DMS53 (cell line): ENCODE data around the gene SCRN1.

Experiments
- DNase-seq: peaks from one replicate; lab custom pipeline; 2025; lab: John Stamatoyannopoulos, UW

Gene SCRN1

DNA sequence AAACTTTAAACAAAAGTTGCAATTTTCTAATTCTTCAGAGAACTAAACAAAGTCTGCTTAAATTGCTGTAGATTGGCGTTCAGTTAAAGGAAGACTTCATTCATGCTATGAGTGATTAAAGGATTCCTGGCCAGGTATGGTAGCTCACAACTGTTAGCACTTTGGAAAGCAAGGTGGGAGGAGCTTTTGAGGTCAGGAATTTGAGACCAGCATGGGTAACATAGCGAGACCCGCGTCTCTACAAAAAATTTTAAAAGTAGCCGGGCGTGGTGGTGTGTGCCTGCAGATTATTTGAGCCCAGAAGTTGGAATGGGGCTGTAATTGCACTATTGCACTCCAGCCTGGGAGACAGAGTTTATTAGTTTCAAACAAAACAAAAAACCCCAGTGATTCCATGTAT lies 13.5 kb upstream of the SCRN1 start:
- DNase-seq = no peak

DNA sequence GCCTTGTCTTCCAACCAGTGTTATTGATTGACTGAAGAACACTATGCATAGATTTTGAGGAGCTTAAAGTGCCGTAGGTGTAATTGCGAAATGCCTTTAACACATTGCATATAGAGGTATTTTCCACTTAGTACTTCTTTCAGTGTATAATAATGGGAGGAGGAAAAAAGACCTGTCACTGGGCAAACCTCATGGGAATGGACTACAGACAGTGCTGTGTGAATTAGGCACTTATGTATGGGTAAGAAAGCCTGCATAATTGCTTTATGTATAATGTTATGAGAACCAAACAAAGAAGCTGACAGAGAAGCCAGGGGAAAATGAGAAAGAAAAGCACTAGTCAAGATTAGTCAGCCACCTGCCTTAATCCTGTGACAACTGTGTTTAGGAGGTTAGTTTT lies 12.4 kb upstream of the SCRN1 start:
- no peak for DNase-seq

DNA sequence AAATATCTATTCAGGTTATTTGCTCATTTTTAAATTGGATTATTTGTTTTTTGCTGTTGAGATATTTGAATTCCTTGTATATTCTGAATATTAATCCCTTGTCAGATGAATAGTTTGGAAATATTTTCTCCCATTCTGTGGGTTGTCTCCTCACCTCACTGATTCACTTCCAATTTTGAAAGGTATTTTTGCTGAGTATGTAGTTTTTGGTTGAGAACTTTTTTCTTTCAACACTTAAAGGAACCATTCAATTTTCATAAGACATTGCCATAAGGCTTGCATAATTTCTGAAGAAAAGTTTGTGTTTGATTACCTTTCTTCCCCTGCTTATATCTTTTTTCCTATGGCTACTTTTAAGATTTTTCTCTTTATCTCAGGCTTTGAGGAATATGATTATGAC lies 8.9 kb upstream of the SCRN1 start:
- DNase-seq = no peak

DNA sequence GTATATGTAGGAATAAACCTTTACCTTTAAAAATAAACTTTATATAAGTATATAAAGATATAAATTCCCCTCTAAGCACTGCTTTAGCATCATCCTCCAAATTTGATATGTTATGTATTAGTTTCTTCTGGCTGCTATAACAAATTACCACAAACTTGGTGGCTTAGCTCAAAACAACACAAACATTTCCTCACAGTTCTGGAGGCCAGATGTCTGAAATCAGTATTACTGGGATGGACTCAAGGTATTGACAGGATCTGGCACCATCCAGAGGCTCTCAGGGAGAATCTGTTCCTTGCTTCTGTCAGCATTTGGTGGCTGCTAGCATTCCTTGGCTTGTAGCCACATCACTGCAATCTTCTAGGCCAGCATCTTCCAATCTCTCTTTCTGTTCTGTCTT lies 6.7 kb upstream of the SCRN1 start:
- DNase-seq = no peak

DNA sequence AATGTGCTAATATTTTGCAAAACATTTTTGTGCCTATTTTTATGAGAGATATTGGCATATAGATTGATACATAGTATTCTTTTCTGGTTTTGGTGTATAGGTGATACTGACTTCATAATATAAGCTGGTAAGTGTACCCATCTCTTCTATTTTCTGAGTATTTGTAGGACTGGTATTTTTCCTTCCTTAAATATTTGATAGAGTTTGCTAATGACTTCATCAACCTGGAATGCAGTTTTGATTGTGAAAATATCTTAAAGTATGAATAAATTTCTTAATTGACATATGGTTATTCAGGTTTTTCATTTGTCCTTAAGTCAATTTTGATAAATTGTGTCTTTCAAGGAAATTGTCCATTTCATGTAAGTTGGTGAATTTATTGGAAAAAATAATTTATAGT lies 6.1 kb upstream of the SCRN1 start:
- DNase-seq = no peak

DNA sequence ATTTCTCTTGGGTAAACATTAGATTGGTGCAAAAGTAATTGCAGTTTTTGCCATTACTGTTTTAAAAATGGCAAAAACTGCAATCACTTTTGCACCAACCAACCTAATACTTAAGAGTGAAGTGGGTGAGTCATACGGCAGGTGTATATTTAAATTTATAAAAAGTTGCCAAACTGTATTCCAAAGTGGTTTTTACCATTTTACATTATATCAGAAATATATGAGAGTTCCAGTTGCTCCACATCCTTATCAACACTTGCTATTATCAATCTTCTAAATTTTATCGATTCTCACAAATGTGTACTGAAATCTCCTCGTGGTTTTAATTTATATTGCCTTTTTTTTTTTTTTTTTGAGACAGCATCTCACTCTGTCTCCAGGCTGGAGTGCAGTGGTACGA lies 3.5 kb upstream of the SCRN1 start:
- DNase-seq = peak; percentile 87

DNA sequence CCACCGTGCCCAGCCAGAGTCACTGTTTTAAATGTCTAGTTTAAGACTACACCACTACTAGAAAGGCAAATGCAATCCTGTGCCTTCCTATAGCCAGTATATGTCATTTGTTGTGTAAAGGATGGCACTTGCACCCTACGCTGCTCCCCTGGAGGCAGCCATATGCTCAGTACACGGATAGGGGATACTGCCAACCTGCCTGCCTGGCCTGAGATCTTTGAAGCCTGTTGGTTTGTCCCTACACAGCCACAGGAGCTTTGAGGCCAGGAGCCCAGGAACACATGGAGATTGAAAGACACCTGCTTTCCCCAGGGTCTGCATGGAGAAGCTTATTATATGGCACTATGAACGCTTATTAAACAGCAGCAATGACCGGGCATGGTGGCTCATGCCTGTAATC lies 2.3 kb upstream of the SCRN1 start:
- DNase-seq = no peak

DNA sequence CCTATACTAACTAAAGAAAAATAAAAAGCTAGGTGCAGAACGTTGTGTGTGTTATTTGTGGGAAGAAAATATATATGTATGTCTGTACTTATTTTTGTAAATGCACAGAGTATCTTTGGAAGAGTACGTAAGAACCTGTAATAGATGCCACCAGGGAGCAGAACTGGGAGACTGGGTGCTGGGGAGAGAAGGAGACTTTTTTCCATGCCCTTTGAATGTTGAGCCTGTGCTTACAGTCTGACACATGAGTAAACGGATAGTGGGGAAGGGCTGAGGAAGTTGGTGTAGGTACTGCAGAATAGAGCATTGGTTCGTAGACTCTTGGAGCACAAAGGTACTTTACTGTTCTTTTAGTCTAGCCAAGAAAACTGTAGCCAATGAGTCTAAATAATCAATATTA lies 1.3 kb upstream of the SCRN1 start:
- DNase-seq = peak; percentile 36

DNA sequence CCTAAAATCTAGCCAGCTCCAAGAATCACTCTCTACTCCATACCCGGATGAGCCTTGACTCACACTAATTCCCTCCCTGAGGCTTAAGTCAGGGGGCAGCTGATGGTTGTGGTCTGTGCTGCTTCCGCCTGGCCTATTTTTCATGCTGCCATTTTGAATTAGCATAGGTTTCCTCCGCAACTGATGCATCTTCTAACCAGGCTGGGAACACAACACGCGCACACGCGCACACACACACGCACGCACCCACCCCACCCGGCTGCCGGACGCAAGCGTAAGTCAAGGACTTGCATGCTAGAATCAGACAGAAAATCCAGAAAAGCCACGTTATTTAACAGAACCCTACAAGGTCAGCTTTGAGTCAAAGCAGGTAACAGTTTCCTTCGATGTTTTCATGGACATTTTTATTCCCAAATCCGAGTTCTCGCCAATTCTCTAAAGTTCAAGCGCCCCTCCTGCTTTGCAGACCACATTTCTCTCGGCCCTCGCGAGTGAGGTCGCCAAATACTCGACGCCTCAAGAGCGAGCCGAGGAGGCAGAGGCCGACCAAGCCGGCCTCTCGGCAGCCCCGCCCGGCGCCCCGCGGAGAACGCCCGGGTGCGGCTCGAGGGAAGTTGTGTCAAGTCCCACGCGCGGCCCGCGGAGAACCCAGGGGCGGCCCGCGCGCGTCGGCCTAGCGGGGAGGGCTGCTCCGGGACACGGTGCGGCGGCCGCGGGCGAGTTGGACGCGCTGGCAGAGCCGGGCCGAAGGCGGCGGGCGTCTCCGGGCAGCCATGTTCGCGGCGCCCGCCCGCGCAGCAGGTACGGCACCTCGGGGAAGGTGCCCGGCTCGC lies 961 bp downstream of the SCRN1 start:
- peak; percentile 87 for DNase-seq

DNA sequence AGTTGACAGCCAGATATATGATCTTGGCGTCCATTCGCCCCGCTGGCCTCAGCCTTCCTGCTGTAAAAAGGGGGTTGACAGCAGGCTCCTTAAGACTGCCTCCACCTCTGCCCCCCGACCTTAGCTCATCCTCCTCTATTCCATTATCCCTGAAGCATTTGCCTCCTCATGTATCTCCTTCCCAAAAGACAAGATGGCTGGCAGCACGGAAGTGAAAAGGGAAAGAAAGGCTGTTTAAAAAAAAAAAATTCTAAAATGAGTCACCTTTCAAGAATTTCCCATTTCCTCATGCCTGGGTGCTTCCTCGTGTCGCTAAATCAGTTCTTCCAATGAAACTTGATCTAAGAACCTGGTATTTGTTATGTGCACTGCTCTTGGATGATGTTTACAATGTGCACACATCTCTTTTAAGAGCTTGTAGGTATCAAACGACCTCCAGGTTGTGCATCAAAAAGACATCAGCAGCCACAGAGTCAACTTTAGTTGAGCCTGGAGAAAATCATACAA lies 1.7 kb downstream of the SCRN1 start:
- DNase-seq = peak; percentile 93

DNA sequence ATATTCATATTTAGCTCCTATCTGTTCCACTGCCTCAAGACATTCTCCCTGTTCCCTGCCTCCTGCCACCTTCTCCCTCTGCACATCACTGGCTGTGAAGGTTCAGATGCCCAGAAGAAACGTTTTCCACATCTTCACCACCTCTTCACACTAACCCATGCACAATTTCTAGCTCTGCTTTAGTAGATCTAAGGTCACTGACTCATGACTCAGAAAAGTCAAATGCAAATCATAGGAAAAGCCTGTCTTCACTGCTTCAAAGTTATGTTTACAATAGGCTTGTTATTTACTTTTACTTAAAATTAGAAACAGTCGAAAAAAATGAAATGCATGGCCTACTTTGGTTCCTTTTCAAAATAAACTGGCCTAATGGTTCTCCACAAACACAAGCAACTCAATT lies 2.5 kb downstream of the SCRN1 start:
- peak; percentile 45 for DNase-seq

DNA sequence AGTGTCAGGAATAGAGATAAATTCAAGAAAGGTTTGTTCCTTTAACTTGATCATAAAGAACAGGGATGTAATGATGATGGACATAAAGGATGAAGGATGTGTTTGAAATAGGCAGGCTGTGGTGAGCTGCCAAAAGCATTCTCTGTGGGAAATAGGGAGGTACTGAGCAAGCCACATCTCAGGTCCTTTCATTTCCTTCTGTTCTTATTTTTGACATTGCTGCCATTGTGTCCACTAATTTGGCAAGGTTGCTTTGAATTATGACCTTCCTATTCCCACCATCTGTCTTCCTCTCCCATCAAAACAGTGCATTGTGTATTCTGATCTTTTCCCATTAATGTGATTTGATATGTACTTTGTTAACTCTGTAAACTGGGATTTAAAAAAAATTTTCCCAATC lies 9.4 kb downstream of the SCRN1 start:
- no peak for DNase-seq

DNA sequence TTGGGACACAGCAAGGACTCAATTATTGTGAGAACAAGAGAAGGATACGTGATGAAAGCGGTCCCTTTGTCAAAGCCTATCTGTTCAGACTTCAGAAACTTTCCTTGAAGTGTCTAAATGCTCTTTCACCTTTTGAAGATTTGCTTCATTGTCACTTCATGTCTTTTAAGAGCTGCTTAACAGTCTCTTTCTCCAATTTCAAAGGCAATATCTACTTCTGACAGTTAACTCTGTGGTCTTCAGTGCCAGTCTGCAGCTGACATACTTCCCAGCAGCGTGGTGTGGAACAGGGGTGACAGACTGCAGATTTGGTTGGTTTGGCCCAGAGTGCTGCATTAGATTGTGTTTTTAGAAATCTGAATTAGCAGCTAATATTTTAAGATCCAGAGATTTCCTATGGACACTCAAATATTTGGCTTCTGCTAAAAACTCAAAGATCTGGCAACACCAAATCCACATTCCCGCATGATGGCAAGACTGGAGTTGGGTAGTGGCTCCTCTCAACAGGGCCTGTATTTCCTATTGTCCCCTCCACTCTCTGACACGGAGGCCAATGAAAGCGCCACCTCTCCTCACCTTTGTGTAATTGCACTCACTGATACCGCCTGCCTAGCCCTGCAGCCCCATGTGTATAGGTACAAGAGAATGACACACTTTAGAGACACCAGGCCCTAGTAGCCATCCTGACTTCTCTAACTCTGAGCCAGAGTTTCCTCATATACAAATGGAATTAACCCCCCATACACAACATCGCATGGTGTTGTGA lies 11.5 kb downstream of the SCRN1 start:
- DNase-seq = peak; percentile 68

DNA sequence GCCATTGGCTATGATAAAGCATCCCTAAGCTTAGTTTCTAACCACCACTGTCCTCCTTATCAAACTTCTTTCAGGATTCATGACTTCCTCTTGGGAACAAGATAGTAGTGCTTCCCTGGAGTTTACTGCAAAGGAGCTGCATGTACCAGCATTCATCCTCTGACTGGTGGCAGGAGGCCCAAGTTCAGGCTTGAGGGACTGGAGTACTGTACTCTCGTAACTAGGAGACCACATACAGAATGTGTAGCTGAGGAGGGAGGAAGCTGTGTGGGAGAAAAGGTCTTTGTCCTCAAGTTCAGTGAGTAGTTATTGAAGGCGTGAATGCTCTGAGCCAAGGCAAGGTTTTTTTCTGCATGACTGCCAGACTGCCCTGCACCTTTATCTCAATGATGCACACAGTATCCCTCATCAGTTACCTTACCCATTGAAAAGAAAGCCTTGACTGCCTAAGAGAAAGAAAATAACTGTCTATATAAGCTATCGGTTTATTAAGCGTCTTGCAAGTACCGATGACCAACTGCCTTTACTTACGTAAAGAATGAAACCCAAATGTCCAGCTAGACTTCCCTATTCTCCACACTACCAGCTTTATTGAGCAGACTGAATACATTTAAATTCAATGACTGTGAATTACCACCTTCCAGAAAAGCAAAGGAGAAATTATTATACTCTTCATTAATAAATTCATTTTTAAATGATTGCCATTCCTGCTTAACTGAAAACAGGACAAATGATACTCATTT lies 12.8 kb downstream of the SCRN1 start:
- no peak for DNase-seq

DNA sequence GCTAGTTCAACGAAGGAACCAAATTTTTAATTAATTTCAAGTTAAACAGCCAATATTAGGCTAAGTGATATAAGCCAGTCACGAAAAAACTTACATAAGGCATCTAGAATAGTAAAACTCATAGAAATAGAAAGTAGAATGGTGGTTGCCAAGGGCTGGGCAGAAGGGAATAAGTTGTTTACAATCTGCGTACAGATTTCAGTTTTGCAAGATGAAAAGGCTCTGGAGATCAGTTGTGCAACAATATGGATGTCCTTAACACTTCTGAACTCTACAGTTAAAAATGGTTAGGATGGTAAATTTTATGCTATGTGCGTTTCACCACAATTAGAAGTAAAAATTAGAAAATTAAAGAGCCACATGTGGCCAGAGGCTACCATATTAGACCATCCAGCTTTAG lies 13.3 kb downstream of the SCRN1 start:
- DNase-seq = no peak

DNA sequence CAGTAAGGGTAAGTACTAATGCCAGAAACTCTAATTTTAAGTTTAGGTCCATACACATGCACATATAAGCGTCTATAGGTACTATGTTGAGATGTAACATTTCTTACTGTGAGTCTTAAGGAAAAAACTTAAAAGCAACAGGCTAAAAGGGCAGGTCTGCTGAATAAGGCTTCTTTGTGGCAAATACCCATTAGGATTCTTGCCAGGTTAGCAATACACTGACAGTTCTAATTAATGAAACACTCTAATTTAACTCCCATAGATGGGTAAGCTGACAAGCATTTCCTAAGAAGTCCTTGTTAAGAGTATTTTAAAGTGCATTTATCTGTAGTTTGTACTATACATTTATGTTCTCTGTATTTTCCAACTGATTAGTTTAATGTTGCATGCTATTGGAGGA lies 14.0 kb downstream of the SCRN1 start:
- DNase-seq = no peak

DNA sequence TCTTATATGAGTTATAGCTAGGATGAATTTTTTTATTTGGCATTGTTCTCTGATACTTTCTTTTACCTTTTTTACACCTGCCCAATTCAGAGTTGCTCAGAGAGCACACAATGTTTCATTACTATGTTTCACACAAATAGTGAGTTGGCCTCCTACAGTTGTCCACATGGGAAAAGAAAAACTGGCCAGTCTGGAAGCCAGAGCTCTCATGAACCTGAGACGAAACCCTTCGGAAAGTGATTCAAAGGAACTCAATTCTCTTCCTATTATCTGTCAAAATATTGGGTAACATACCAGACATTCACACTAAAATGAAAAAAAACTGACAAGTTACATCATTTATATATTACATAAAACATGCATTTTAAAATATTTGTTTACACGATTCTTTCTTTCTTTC lies 15.3 kb downstream of the SCRN1 start:
- no peak for DNase-seq

DNA sequence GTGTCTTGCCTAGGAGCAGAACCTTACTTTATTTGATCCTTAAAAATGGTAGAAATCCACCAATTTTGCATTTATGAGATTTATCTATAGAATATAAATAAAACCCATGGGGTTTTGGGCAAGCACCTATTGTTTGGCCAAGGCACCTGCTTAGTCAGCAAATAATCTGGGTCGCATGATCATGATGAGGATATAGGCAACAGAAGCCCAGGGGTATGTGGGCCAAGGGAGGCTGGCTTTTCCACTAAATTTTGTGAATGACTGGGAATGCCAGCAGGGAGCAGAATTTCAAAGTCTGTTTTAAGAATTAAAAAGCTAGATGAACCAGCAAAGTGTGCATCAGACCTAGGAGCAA lies 17.3 kb downstream of the SCRN1 start:
- no peak for DNase-seq

DNA sequence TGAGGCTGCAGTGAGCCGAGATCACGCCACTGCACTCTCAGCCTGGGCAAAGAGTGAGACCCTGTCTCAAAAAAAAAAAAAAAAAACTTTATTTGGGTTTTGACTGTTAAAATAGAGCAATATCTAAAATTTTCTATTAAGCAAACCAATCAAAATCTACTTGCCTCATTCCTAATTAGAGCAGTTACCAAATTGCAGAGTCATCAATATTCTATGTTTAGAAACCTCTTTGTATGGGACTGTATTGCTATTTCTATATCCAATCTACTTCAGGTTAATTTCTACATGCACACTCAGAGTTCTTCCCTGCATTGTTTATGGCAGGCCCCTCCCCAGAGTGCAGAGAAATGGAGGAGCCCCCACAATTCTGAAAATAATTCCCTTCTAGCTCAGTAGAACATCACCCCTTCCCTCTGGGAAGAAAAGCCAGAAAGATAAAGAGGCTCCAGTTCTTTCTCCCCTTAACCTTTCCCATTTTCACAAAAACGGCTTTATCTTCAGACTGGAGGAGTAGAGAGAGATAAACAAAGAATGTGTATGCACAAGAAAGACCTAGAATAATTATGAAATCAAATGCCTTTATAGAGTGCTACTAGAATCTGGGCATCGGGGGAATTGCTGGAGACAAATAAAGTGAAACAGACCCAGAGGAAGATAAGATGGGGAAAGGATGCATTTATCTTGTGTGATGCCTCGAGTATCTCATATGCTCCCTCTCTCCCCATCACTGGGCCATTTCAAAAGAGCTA lies 17.9 kb downstream of the SCRN1 start:
- no peak for DNase-seq

DNA sequence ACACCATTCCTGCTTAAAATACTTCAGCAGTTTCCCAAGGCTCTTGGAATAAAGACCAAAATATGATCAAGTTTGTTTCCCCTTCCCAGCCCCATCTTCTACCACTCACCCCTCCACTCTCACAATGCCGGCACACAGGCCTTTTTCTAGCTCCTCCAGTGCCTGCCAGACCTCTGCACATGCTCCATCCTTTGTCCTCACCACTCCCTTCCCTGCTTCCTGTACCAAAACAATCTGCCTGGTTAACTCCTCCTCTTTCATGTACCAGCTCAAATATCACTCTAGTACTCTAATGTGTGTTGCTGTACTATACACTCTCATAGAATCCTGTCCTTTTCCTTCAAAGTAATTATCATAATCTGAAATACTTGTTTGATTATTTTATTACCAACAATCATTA lies 19.4 kb downstream of the SCRN1 start:
- no peak for DNase-seq

DNA sequence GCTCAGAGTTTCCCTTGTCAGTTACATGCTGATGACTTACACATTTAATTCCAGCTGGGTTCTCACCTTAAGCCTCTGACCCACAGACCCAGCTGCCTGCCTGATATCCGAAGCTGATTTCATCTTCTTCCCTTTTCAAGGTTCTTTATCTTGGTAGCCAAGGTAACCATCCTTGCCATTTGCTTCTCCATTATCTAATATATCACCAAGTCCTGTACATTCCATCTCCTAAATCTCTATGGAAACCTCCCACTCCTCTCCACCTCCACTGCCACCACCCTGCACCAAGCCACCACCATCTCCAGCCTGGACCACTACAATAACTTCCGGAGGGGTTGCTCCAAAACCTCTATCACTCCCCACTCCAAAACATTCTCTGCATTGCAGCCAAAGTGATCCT lies 19.9 kb downstream of the SCRN1 start:
- DNase-seq = no peak
